OCI-LY1 (cell line): ENCODE results near the gene FBP2.

ENCODE experiments used
- H2AFZ ChIP-seq: fragments of 200-600 bp; sonication (generic), shearing (Covaris generic); 2 replicates; pipeline ENCODE4 v1.6.0; 2014; ENCODE audit warnings: antibody characterized with exemption, mild to moderate bottlenecking, low read length
- H3F3A ChIP-seq: fragments of 200-600 bp; sonication (generic), shearing (Covaris generic); 2 replicates; pipeline ENCODE4 v1.6.0; 2014; ENCODE audit warnings: mild to moderate bottlenecking, antibody characterized with exemption, low read length, moderate library complexity; ENCODE audit not compliant: insufficient read depth
- H3K27ac ChIP-seq: fragments of 200-600 bp; sonication (generic); 2 replicates; pipeline ENCODE4 v1.5.1; 2014; ENCODE audit warnings: low read length, mixed run types, mild to moderate bottlenecking, low read depth; ENCODE audit not compliant: poor library complexity, severe bottlenecking
- H3K27me3 ChIP-seq: fragments of 200-600 bp; sonication (generic); 2 replicates; pipeline ENCODE4 v1.6.0; 2014; ENCODE audit warnings: antibody characterized with exemption, mild to moderate bottlenecking, low read length, moderate library complexity; ENCODE audit not compliant: insufficient read depth
- H3K36me3 ChIP-seq: fragments of 200-600 bp; sonication (generic); 2 replicates; pipeline ENCODE4 v1.6.1; 2014; ENCODE audit warnings: mild to moderate bottlenecking, antibody characterized with exemption, low read length, moderate library complexity, mixed read lengths; ENCODE audit not compliant: insufficient read depth
- H3K4me1 ChIP-seq: fragments of 200-600 bp; sonication (generic); 2 replicates; pipeline ENCODE4 v1.5.1; 2014; ENCODE audit warnings: mild to moderate bottlenecking, low read length, moderate library complexity; ENCODE audit not compliant: insufficient read depth, severe bottlenecking
- H3K4me2 ChIP-seq: fragments of 200-600 bp; sonication (generic), shearing (Covaris generic); 2 replicates; pipeline ENCODE4 v1.6.1; 2014; ENCODE audit warnings: low read length
- H3K4me3 ChIP-seq: fragments of 200-600 bp; sonication (generic); 2 replicates; pipeline ENCODE4 v1.5.1; 2014; ENCODE audit warnings: low read length, low read depth, mild to moderate bottlenecking, mixed read lengths; ENCODE audit not compliant: poor library complexity, severe bottlenecking
- H3K79me2 ChIP-seq: fragments of 200-600 bp; shearing (Covaris generic); 2 replicates; pipeline ENCODE4 v1.6.1; 2016; ENCODE audit warnings: mixed run types, low read length, mixed read lengths; ENCODE audit not compliant: insufficient read depth
- H3K9ac ChIP-seq: fragments of 200-600 bp; sonication (generic), shearing (Covaris generic); 2 replicates; pipeline ENCODE4 v1.6.1; 2014; ENCODE audit warnings: mild to moderate bottlenecking, low read length, mixed read lengths
- H3K9me2 ChIP-seq: fragments of 200-600 bp; sonication (generic), shearing (Covaris generic); 2 replicates; pipeline ENCODE4 v1.6.1; 2014; ENCODE audit warnings: low read depth, mild to moderate bottlenecking, low read length, mixed read lengths
- H3K9me3 ChIP-seq: fragments of 200-600 bp; shearing (Covaris generic); 2 replicates; pipeline ENCODE4 v1.6.1; 2014; ENCODE audit warnings: low read length, mixed read lengths
- H4K20me1 ChIP-seq: fragments of 200-600 bp; sonication (generic), shearing (Covaris generic); 2 replicates; pipeline ENCODE4 v1.6.0; 2016; ENCODE audit warnings: mild to moderate bottlenecking, low read length; ENCODE audit not compliant: insufficient read depth
- CTCF ChIP-seq: fragments of 200-600 bp; sonication (generic), shearing (Covaris generic); IDR thresholded peaks from 2 replicates; pipeline ENCODE4 v1.5.1; 2017; ENCODE audit warnings: mild to moderate bottlenecking, antibody characterized with exemption, low read length, moderate library complexity, mixed read lengths
- EZH2 ChIP-seq: fragments of 200-600 bp; sonication (generic), shearing (Covaris generic); IDR thresholded peaks from 2 replicates; pipeline ENCODE4 v1.8.0; 2017; ENCODE audit warnings: borderline replicate concordance, mixed run types, mild to moderate bottlenecking, antibody characterized with exemption, low read length, moderate library complexity, mixed read lengths

Gene FBP2

GRCh38 chr9:94632737-94633136 is 39.1 kb upstream of the FBP2 start:
- Histone ChIP-seq H3F3A (no peaks in the 10 kb centered on the region), H3K9me3 (no peaks in the 10 kb centered on the region), H3K9me2 (no peaks in the 10 kb centered on the region), H3K4me1 (peaks cover 30% of the 10 kb centered on the region), H3K4me2 (no peak overlapping the region), H4K20me1 (no peaks in the 10 kb centered on the region), H3K27ac (no peak overlapping the region), H2AFZ (no peak overlapping the region), H3K4me3 (no peak overlapping the region), H3K27me3 (no peaks in the 10 kb centered on the region; the same call in 1 of the 2 replicates), H3K36me3 (no peaks in the 10 kb centered on the region), H3K9ac (no peak overlapping the region), H3K79me2 (no peaks in the 10 kb centered on the region)
- TF ChIP-seq CTCF (no peak), EZH2 (no peak)

- Histone ChIP-seq H4K20me1 (no peaks in the 10 kb centered on the region), H3K9me3 (no peaks in the 10 kb centered on the region), H3K9ac (no peak overlapping the region; the same call in 1 of the 2 replicates), H3F3A (no peaks in the 10 kb centered on the region), H3K4me2 (peak overlapping the region; percentile 24; the same call in 1 of the 2 replicates), H2AFZ (no peak overlapping the region), H3K9me2 (no peaks in the 10 kb centered on the region), H3K36me3 (no peaks in the 10 kb centered on the region), H3K27ac (peak overlapping the region; percentile 44), H3K79me2 (no peaks in the 10 kb centered on the region), H3K27me3 (no peaks in the 10 kb centered on the region; the same call in 1 of the 2 replicates), H3K4me1 (peaks cover 30% of the 10 kb centered on the region), H3K4me3 (no peak overlapping the region)
- TF ChIP-seq CTCF (no peak), EZH2 (no peak)
These were observed 38.0 kb upstream of the FBP2 start for GRCh38 chr9:94631599-94631998.

- TF ChIP-seq EZH2 (no peak), CTCF (no peak)
These were observed 37.2 kb upstream of the FBP2 start for GRCh38 chr9:94630833-94631232.

More at GRCh38 chr9:94630833-94631232, 37.2 kb upstream of the FBP2 start:
- H3K27me3 ChIP-seq = no peaks in the 10 kb centered on the region; the same call in 1 of the 2 replicates
- H3K4me3 ChIP-seq = no peak overlapping the region
- H2AFZ ChIP-seq = no peak overlapping the region
- H3K9me2 ChIP-seq = no peaks in the 10 kb centered on the region
- H3K36me3 ChIP-seq = no peaks in the 10 kb centered on the region
- H4K20me1 ChIP-seq = no peaks in the 10 kb centered on the region
- H3K9ac ChIP-seq = no peak overlapping the region
- no peaks in the 10 kb centered on the region for H3F3A ChIP-seq
- no peaks in the 10 kb centered on the region for H3K9me3 ChIP-seq
- no peaks in the 10 kb centered on the region for H3K79me2 ChIP-seq
- H3K4me1 ChIP-seq = peaks cover 36% of the 10 kb centered on the region
- H3K27ac ChIP-seq = peak overlapping the region; percentile 17
- H3K4me2 ChIP-seq = no peak overlapping the region
